Upper lobe of left lung (tissue), 6 donors: ENCODE data around the gene BLOC1S5. TPM values are rescaled to one million over a fixed set of nuclear protein-coding genes. Genes with fewer than 3 reads are reported as not detected.

ENCODE experiments used
- ATAC-seq, 2 donors: fragments of 200-7000 bp; cut with Tn5 transposase; one replicate each; pipeline ENCODE4 v1.9.1; 2022; ENCODE audit warnings: mild to moderate bottlenecking in 2 of 2, moderate library complexity in 2 of 2; ENCODE audit not compliant: low FRiP score in 2 of 2
- DNase-seq, 2 donors: peaks; one replicate each; pipeline ENCODE4 v3.0.0-alpha.2; 2019 to 2020
- H3K27ac ChIP-seq, 4 donors: fragments of 200-600 bp; sonication (generic); one replicate each; pipeline ENCODE4 v1.5.1; 2016 to 2019
- H3K27me3 ChIP-seq, 4 donors: fragments of 200-600 bp; sonication (generic); one replicate each; pipeline ENCODE4 v1.5.1; 2017 to 2019
- H3K36me3 ChIP-seq, 4 donors: fragments of 200-600 bp; sonication (generic); one replicate each; pipeline ENCODE4 v1.5.1; 2016 to 2019
- H3K4me1 ChIP-seq, 4 donors: fragments of 200-600 bp; sonication (generic); one replicate each; pipeline ENCODE4 v1.5.1; 2018 to 2019
- H3K4me3 ChIP-seq, 4 donors: fragments of 200-600 bp; sonication (generic); one replicate each; pipeline ENCODE4 v1.5.1; 2017 to 2019; ENCODE audit warnings: mild to moderate bottlenecking in 2 of 4, moderate library complexity in 1 of 4
- H3K9me3 ChIP-seq, 4 donors: fragments of 200-600 bp; sonication (generic); one replicate each; pipeline ENCODE4 v1.5.1; 2018 to 2019
- CTCF ChIP-seq, 6 experiments: fragments of 450-650 bp in 4 of 6; fragments of 200-600 bp in 2 of 6; sonication (generic) in 2 of 6; IDR thresholded peaks; one replicate each; pipeline ENCODE4 v1.5.1; 2016 to 2019; ENCODE audit warnings: antibody characterized with exemption in 6 of 6
- EP300 ChIP-seq, 4 donors: sonication (generic); formaldehyde crosslinking; IDR thresholded peaks; one replicate each; pipeline ENCODE4 v1.5.1; 2017; ENCODE audit warnings: antibody characterized with exemption in 4 of 4, control low read depth in 2 of 4
- POLR2A ChIP-seq, 4 donors: fragments of 450-650 bp; IDR thresholded peaks; one replicate each; pipeline ENCODE4 v1.5.1; 2016 to 2017; ENCODE audit warnings: antibody characterized with exemption in 4 of 4, mild to moderate bottlenecking in 2 of 4
- POLR2AphosphoS5 ChIP-seq, 2 donors: sonication (generic); formaldehyde crosslinking; IDR thresholded peaks; one replicate each; pipeline ENCODE4 v1.5.1; 2017; ENCODE audit warnings: antibody characterized with exemption in 2 of 2
- WGBS, 2 donors: methylation state at CpG; one replicate each; pipeline ENCODE4 v1.1.5; 2017 to 2018; 5-methylcytosine and 5-hydroxymethylcytosine counted together
- total RNA-seq, 6 donors: library from RNA; depleted of rRNA in 4 of 6; stranded (reverse); fragments of >200 nt in 4 of 6; gene quantifications; one replicate each; pipeline versions ENCODE4 v1.1.0 to v1.2.1, GENCODE V29; 2016 to 2021
- donor health status: DM: no; HTN: no; CAD: no; lungs with moderate emphysema.
- donor health status: DM: no; HTN: yes; CAD: no; lungs with severe emphysema.

Gene BLOC1S5
- total RNA-seq, 6 donors from 2014 or later: 10.0 to 15.0 (median 11.9) TPM

DNA sequence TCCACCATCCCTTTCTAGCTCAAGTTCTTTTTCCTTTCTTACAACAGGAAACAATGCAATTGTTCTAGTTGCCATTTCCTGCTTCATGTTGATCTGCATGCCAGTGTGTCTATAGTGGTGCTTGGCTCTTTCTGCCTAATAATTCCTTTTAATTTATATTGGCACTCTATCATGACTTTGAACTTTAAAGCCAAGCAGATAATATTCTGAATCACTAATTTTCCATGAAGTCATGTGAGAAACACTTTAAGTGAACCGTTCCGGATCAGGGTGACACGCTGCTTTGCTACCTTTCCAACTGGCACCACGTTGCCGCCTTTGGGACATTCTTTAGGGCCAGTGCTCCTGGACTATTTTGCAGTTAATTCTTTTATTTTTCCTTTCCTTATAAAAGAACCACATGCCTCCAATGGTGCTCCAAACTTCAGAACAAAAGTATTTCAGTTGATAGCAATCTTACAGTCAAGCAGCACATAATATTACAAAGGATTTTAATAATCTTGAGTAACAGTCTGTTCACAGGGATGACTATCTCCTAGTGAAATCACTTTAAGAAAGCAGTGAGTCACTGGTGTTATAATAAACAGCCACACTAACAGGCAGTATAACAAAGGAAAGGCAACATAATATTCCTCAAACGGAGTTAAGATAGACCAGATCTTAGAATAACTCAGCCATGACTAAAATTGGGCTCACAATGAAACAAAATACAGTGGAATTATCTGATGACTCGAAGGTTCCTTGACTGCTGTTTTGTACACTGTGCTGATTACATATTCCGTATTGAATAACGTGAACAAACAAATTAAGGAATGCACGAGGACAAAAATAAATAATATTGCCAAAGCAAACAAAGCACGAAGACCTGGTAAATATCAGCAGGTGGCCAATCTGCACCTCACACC is 19.0 kb upstream of the BLOC1S5 start:
- peaks cover 0 to 19% (median 4%) of the 10 kb centered on the region in 4 donors for H3K36me3 ChIP-seq
- peak; percentile 15 to 79 for ATAC-seq
- no peaks in the 10 kb centered on the region for H3K27me3 ChIP-seq
- no peak for DNase-seq
- H3K4me1 ChIP-seq: peaks cover 13 to 38% (median 23%) of the 10 kb centered on the region in 4 donors
- H3K27ac ChIP-seq: peak overlapping the region in 3 of 4 donors; percentile 18 to 45 (median 31)
- H3K9me3 ChIP-seq: no peaks in the 10 kb centered on the region
- TF ChIP-seq POLR2A (IDR thresholded peaks at IDR 0.05) (no peak), CTCF (IDR thresholded peaks at IDR 0.05) (no peak)
- 72 to 73% methylated on average over 11 of the region's 11 CpGs for WGBS, 2 donors
- H3K4me3 ChIP-seq: no peak overlapping the region

DNA sequence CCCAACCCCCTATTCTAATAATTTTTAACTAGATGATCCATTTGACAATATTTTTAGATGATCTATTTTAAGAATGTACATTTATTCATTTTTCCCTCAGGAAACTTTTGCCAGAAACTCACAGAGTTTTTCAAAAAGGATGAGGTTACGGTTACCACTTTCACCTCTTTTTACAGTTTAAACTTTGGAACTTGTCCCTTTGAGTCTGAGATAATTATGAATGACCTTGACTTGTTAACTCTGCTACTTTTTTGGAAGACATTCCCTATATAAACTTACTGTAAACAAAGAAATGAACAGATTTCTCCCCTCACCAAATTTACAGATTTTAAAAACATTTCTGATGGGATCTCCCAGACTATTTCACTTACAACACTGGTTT is 18.4 kb upstream of the BLOC1S5 start:
- peaks cover 0 to 13% (median 2%) of the 10 kb centered on the region in 4 donors for H3K36me3 ChIP-seq
- no peaks in the 10 kb centered on the region for H3K9me3 ChIP-seq
- H3K4me1 ChIP-seq: peaks cover 13 to 38% (median 23%) of the 10 kb centered on the region in 4 donors
- no peak for DNase-seq
- WGBS, 2 donors: 89 to 97% methylated on average over 1 of the region's 1 CpG
- H3K27me3 ChIP-seq: no peaks in the 10 kb centered on the region
- no peak for ATAC-seq
- H3K27ac ChIP-seq: peak overlapping the region in 3 of 4 donors; percentile 18 to 45 (median 31)
- no peak for TF ChIP-seq POLR2A (IDR thresholded peaks at IDR 0.05)
- TF ChIP-seq POLR2AphosphoS5 (IDR thresholded peaks at IDR 0.05): no peak
- TF ChIP-seq EP300 (IDR thresholded peaks at IDR 0.05): no peak
- TF ChIP-seq CTCF (IDR thresholded peaks at IDR 0.05): no peak
- H3K4me3 ChIP-seq: no peak overlapping the region

- ATAC-seq (peak in 1 of 2 donors; percentile 77), DNase-seq (no peak)
- H3K4me3 ChIP-seq: no peak overlapping the region
- peak overlapping the region in 2 of 4 donors; percentile 3 to 25 for H3K27ac ChIP-seq
- no peaks in the 10 kb centered on the region for H3K9me3 ChIP-seq
- H3K36me3 ChIP-seq: no peaks in the 10 kb centered on the region
- TF ChIP-seq POLR2A (IDR thresholded peaks at IDR 0.05) (no peak), CTCF (IDR thresholded peaks at IDR 0.05) (no peak), POLR2AphosphoS5 (IDR thresholded peaks at IDR 0.05) (no peak), EP300 (IDR thresholded peaks at IDR 0.05) (no peak)
- no peaks in the 10 kb centered on the region for H3K27me3 ChIP-seq
- peaks cover 13 to 38% (median 23%) of the 10 kb centered on the region in 4 donors for H3K4me1 ChIP-seq
- 52 to 65% methylated on average over 4 of the region's 4 CpGs for WGBS, 2 donors
Measured at GRCh38 chr6:8080362-8081151, 16.4 kb upstream of the BLOC1S5 start.

GRCh38 chr6:8079126-8079525 is 14.9 kb upstream of the BLOC1S5 start:
- Histone ChIP-seq H3K4me1 (peaks cover 4 to 27% (median 22%) of the 10 kb centered on the region in 4 donors), H3K27me3 (no peaks in the 10 kb centered on the region), H3K36me3 (no peaks in the 10 kb centered on the region), H3K4me3 (no peak overlapping the region), H3K9me3 (no peaks in the 10 kb centered on the region), H3K27ac (no peak overlapping the region)
- no peak for DNase-seq
- TF ChIP-seq POLR2A (IDR thresholded peaks at IDR 0.05) (no peak), POLR2AphosphoS5 (IDR thresholded peaks at IDR 0.05) (no peak), CTCF (IDR thresholded peaks at IDR 0.05) (no peak), EP300 (IDR thresholded peaks at IDR 0.05) (no peak)
- 86 to 94% methylated on average over 2 of the region's 2 CpGs for WGBS, 2 donors
- ATAC-seq: no peak
